ENCODE measurements around the gene CHRM4.

- TF ChIP-seq EP300 (IDR thresholded peaks at IDR 0.05) (no peak), CTCF (IDR thresholded peaks at IDR 0.05) (no peak), NPAS2 (CRISPR knock-in tag; IDR thresholded peaks at IDR 0.05; ENCODE audit: borderline replicate concordance) (no peak), GATA3 (IDR thresholded peaks at IDR 0.05; ENCODE audit: borderline replicate concordance) (no peak), POLR2A (IDR thresholded peaks at IDR 0.05; ENCODE audit: low read length) (no peak), CBX2 (IDR thresholded peaks at IDR 0.05; ENCODE audit: borderline replicate concordance, low read depth) (no peak), USF2 (IDR thresholded peaks at IDR 0.05) (no peak), RCOR1 (IDR thresholded peaks at IDR 0.05; ENCODE audit: low read depth, low read length) (no peak), JUN (IDR thresholded peaks at IDR 0.05) (no peak), NR3C1 (IDR thresholded peaks at IDR 0.05) (no peak)
These were observed 1.1 kb upstream of the CHRM4 start for GRCh38 chr11:46392421-46393230.
